Measurements from ENCODE around the gene CD226.
"Not testable (repeated sequence)": the region's sequence is repeated elsewhere in the genome, so short reads cannot be mapped to it uniquely, and the experiment has no call there.

The CD226 gene

GRCh38 chr18:69947361-69948133 lies at the start of gene CD226:
Gene CD226 (minus strand): TSS chr18:69947873. CDS start chr18:69947406, 467 bp downstream.
- no peak for TF ChIP-seq ZNF274 (IDR thresholded peaks at IDR 0.05; ENCODE audit: low read depth, low read length)
- H3K4me3 ChIP-seq (ENCODE audit: low read length), result peak within 1 kb of the TSS; percentile 63

- TF ChIP-seq ZNF274 (IDR thresholded peaks at IDR 0.05; ENCODE audit: low read depth, low read length), result no peak
- no peak overlapping the region for H3K4me3 ChIP-seq (ENCODE audit: low read length)
Measured at GRCh38 chr18:69996951-69997798, 49.5 kb upstream of the CD226 start.

- no peak overlapping the region for H3K4me3 ChIP-seq (ENCODE audit: low read length)
- no peak for TF ChIP-seq ZNF274 (IDR thresholded peaks at IDR 0.05; ENCODE audit: low read depth, low read length)
Measured at GRCh38 chr18:69996417-69996816, 48.7 kb upstream of the CD226 start.

DNA sequence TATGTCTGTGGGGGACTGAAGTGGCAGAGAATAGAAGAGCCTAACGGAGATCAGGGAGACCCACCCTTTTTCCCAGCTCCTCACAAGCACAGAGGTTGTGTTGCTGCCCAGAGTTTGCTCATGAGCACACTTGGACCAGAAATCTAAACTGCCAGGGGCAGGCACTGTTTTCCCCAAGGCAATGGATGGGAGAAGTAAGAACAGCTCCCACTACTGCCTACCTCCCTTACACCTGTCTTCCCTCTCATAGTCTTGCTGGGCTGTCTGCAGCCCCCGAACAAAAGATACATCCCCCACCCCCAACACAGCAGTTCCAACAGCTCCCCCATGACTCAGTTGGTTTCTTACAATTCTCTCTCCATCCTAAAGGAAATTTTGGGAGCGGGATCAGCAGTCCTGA lies 48.1 kb upstream of the CD226 start:
- H3K4me3 ChIP-seq (ENCODE audit: low read length), result no peak overlapping the region
- no peak for TF ChIP-seq ZNF274 (IDR thresholded peaks at IDR 0.05; ENCODE audit: low read depth, low read length)

DNA sequence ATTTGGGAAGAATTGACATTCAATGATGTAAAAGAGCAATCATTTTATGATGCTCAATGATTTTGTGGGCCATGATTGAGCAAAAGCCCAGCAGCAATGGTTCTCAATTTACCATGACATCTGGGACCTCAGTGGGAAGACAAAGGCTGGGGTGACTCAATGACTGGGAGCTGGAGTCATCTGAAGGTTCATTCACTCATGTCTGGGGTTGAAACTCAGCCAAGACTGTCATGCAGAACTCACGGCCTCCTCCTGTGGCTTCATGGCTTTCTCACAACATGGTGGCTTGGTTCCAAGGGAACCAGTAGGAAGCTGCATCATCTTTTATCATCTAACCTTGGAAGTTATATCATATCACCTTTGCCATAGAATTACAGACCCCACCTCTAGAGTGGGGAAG lies 45.1 kb upstream of the CD226 start:
- H3K4me3 ChIP-seq (ENCODE audit: low read length), result no peak overlapping the region
- TF ChIP-seq ZNF274 (IDR thresholded peaks at IDR 0.05; ENCODE audit: low read depth, low read length), result no peak

GRCh38 chr18:69987870-69988269 lies 40.2 kb upstream of the CD226 start:
- no peak overlapping the region for H3K4me3 ChIP-seq (ENCODE audit: low read length)
- TF ChIP-seq ZNF274 (IDR thresholded peaks at IDR 0.05; ENCODE audit: low read depth, low read length), result no peak

DNA sequence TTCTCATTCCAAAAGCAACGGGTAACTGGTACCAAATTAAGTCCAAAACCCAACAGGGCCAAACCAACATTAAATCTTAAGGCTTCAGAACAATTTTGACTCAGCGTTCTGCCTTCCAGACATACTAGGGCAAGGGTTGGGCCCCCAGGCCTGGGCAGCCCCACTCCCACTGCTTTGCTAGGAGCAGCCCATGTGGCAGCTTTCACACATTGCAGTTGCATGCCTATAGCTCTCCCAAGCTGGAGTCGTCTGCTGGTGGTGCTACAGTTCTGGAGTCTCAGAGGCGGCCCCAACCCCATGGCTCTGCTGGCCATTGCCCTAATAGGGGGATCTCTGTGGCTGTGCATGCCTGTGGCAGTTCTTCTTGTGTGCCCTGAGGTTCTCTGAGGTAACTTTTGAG lies 37.6 kb upstream of the CD226 start:
- no peak for TF ChIP-seq ZNF274 (IDR thresholded peaks at IDR 0.05; ENCODE audit: low read depth, low read length)

DNA sequence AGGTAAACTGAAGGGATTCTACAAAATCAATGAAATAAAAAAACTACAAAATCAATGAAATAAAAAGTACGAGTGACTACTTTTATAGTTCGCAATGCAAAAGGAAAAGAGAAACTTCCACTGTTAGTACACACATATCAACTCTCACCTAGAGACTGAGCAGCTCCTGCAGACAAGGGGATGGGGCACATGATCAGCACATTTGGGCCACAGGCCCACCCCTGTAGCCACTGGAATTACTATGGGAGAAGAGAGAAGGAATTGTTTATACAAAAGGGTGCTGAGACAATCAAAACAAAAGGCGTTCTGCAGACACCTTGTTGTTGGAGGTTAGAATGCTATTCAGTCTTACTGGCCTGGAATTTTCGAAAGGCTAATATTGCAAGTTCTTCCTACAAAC lies 34.7 kb upstream of the CD226 start:
- no peak for TF ChIP-seq ZNF274 (IDR thresholded peaks at IDR 0.05; ENCODE audit: low read depth, low read length)
- no peak overlapping the region; the same call in 1 of the 2 replicates for H3K4me3 ChIP-seq (ENCODE audit: low read length)

More for the DNA sequence above, 37.6 kb upstream of the CD226 start:
- H3K4me3 ChIP-seq (ENCODE audit: low read length), result no peak overlapping the region

DNA sequence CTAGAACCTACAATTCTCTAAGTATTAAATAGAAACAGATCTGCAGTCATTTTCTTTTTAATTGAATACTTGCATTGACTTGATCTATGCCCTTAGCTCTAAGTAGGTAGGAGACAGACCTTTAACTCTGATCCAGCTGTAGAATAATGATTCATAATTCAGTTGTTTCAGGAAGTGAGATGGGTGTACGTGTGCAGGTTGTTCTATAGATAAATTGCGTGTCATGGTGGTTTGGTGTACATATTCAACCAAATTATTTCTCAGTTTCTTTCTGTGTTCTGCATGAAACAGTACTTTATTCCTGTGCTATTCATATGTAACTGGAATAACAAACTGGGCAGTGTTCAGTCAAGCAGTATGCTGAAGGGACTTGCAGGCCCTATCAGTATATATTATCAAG lies 34.3 kb upstream of the CD226 start:
- H3K4me3 ChIP-seq (ENCODE audit: low read length), result no peak overlapping the region
- no peak for TF ChIP-seq ZNF274 (IDR thresholded peaks at IDR 0.05; ENCODE audit: low read depth, low read length)

DNA sequence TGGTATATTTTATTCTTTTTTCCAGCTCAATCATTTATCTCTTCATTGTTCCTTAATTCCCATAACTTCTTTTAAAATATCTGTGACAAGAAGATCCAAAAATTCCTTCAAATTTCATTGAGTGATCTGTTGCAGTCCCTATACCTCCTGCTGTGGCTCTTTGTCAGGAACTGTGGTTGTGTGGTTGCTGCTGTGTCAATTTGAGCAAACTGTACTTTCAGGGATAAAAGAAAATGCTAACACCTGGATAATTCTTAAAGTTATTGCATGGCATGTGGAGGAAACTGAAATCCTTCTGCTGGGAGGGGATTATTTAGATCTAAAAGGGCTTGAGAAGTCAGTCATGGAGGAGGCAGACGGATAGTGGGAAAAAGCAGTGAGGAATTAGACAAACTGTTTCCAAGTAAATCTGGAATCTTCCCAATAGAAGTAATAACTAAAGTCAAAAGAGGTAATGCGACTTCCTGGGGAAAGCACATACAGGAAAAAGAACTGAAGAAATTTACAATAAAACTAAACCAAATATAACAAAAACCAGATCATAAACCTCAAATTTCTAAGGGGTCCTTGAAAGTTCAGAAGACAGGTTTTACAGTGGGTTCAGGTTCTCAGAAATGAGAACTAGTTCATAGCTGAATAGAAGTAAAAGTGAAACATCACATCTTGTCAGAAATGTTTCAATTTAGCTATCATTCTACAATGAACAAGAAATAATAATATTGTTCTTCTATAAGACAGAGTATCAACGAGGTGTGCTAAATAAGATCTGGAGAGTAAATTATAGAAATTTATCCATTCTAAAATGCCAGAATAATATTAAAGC lies 33.5 kb upstream of the CD226 start:
- no peak for TF ChIP-seq ZNF274 (IDR thresholded peaks at IDR 0.05; ENCODE audit: low read depth, low read length)
- H3K4me3 ChIP-seq (ENCODE audit: low read length), result no peak overlapping the region

GRCh38 chr18:69980509-69980908 lies 32.8 kb upstream of the CD226 start:
- H3K4me3 ChIP-seq (ENCODE audit: low read length), result no peak overlapping the region
- no peak for TF ChIP-seq ZNF274 (IDR thresholded peaks at IDR 0.05; ENCODE audit: low read depth, low read length)

GRCh38 chr18:69978732-69979715 lies 31.4 kb upstream of the CD226 start:
- no peak for TF ChIP-seq ZNF274 (IDR thresholded peaks at IDR 0.05; ENCODE audit: low read depth, low read length)
- no peak overlapping the region for H3K4me3 ChIP-seq (ENCODE audit: low read length)

DNA sequence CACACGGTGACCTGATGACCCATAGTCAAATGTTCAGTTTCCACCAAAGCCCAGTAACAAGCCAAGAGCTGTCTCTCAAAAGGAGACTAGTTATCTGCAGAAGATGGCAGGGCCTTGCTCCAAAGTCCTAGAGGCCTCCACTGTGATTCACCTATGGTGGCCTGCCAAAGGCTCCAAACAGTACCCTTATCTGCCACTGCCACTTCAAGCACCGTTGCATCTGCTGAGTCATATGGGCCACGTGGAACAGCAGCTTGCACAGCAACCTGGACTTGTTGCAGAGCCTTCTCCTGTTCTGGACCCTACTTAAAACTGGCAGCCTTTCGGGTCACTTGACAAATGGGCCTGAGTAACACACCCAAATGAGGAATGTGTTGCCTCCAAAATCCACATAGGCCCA lies 27.6 kb upstream of the CD226 start:
- not testable (repeated sequence) for H3K4me3 ChIP-seq (ENCODE audit: low read length)
